Endothelial cell of umbilical vein (primary cell): ENCODE data around the gene IFRD2. TPM values are rescaled to one million over a fixed set of nuclear protein-coding genes. Genes with fewer than 3 reads are reported as not detected.

Experiments
- BruUV-seq: library from RNA; stranded (reverse); fragments of 400-500 nt; replicated peaks from 2 replicates; lab custom pipeline; 2021; lab: Mats Ljungman, UMichigan
- CTCF ChIA-PET: fragments of 300-600, 350-600 bp; sonication (Branson Sonifier 250); formaldehyde crosslinking; loops from one replicate; lab custom pipeline; 2021; ENCODE audit warnings: antibody characterized with exemption, inconsistent platforms; lab: Charles Lee
- POLR2A ChIA-PET: fragments of 300-600, 350-600 bp; sonication (Branson Sonifier 250); formaldehyde crosslinking; loops from one replicate; lab custom pipeline; 2021; ENCODE audit warnings: antibody characterized with exemption, inconsistent platforms; lab: Charles Lee
- DNase-seq: peaks from one replicate; pipeline ENCODE4 v3.0.0-alpha.2; 2011; ENCODE audit warnings: low read depth, low spot score
- FAIRE-seq: peaks from 2 replicates; lab custom pipeline; 2011; peaks lifted over from hg19 to GRCh38; lab: Jason Lieb, UNC
- H2AFZ ChIP-seq: 2 replicates; pipeline ENCODE4 v1.6.0; 2012; ENCODE audit warnings: low read depth, low read length, control low read depth, inconsistent platforms
- H3K27ac ChIP-seq: 2 replicates; pipeline ENCODE4 v1.5.1; 2011; ENCODE audit warnings: low read depth, mild to moderate bottlenecking, control low read depth, low read length, moderate library complexity; ENCODE audit not compliant: insufficient read depth
- H3K27me3 ChIP-seq, 2 experiments: 2 replicates each; pipeline versions ENCODE4 v1.6.0 to v1.6.1; 2011; ENCODE audit warnings: low read length in 2 of 2, mixed read lengths in 1 of 2; ENCODE audit not compliant: control insufficient read depth in 2 of 2, insufficient read depth in 2 of 2
- H3K36me3 ChIP-seq, 2 experiments: 2 replicates in 1 of 2; 3 replicates in 1 of 2; pipeline ENCODE4 v1.5.1; 2011; ENCODE audit warnings: low read length in 2 of 2, mild to moderate bottlenecking in 1 of 2, moderate library complexity in 1 of 2; ENCODE audit not compliant: control insufficient read depth in 2 of 2, insufficient read depth in 2 of 2; ENCODE audit errors: extremely low read depth in 1 of 2
- H3K4me1 ChIP-seq: 3 replicates; pipeline ENCODE4 v1.5.1; 2011; ENCODE audit warnings: mild to moderate bottlenecking, low read length; ENCODE audit not compliant: control insufficient read depth, insufficient read depth; ENCODE audit errors: extremely low read depth
- H3K4me2 ChIP-seq: 2 replicates; pipeline ENCODE4 v1.6.1; 2011; ENCODE audit warnings: low read length, control low read depth, mixed read lengths; ENCODE audit not compliant: insufficient read depth
- H3K4me3 ChIP-seq, 3 experiments: fragments of 200-600 bp in 1 of 3; sonication (generic), shearing (Covaris generic) in 1 of 3; replicated peaks in 1 of 3; 2 replicates each; pipeline ENCODE4 v1.5.1; 2011 to 2016; ENCODE audit warnings: control low read depth in 3 of 3, low read length in 3 of 3, mild to moderate bottlenecking in 2 of 3, inconsistent platforms in 1 of 3, low read depth in 1 of 3, moderate library complexity in 1 of 3; ENCODE audit not compliant: insufficient read depth in 1 of 3
- H3K79me2 ChIP-seq: 2 replicates; pipeline ENCODE4 v1.6.0; 2012; ENCODE audit warnings: low read length, inconsistent platforms; ENCODE audit not compliant: control insufficient read depth, insufficient read depth
- H3K9ac ChIP-seq: replicated peaks from 2 replicates; pipeline ENCODE3; 2011; ENCODE audit warnings: low read length, control low read depth; ENCODE audit not compliant: insufficient read depth; ENCODE audit errors: extremely low read depth
- H3K9me1 ChIP-seq: replicated peaks from 3 replicates; pipeline ENCODE4 v1.6.0; 2011; ENCODE audit warnings: mild to moderate bottlenecking, low read length; ENCODE audit not compliant: control insufficient read depth, insufficient read depth; ENCODE audit errors: extremely low read depth
- H3K9me3 ChIP-seq: replicated peaks from 2 replicates; pipeline ENCODE4 v1.5.1; 2012; ENCODE audit warnings: low read length, inconsistent platforms; ENCODE audit not compliant: control insufficient read depth, insufficient read depth
- H4K20me1 ChIP-seq: replicated peaks from 2 replicates; pipeline ENCODE3; 2011; ENCODE audit warnings: mild to moderate bottlenecking, low read length; ENCODE audit not compliant: control insufficient read depth, insufficient read depth; ENCODE audit errors: extremely low read depth
- EZH2 ChIP-seq: IDR thresholded peaks from 2 replicates; pipeline ENCODE4 v1.6.1; 2012; ENCODE audit warnings: borderline replicate concordance, low read depth, mild to moderate bottlenecking, moderate library complexity, low read length, inconsistent platforms; ENCODE audit not compliant: severe bottlenecking
- FOS ChIP-seq: IDR thresholded peaks from 2 replicates; pipeline ENCODE4 v1.6.1; 2011; ENCODE audit warnings: mild to moderate bottlenecking, low read length, moderate library complexity, borderline replicate concordance; ENCODE audit not compliant: insufficient read depth
- GATA2 ChIP-seq: IDR thresholded peaks from 2 replicates; pipeline ENCODE4 v1.7.0; 2011; ENCODE audit warnings: low read depth, mild to moderate bottlenecking, moderate library complexity, mixed read lengths, low read length; ENCODE audit not compliant: insufficient read length, insufficient read depth
- JUN ChIP-seq: IDR thresholded peaks from 2 replicates; pipeline ENCODE4 v1.6.1; 2011; ENCODE audit warnings: borderline replicate concordance, low read depth; ENCODE audit not compliant: insufficient read length, insufficient read depth
- MAX ChIP-seq: IDR thresholded peaks from 2 replicates; pipeline ENCODE4 v1.6.1; 2011; ENCODE audit not compliant: insufficient read depth, insufficient read length
- MYC ChIP-seq: IDR thresholded peaks from one replicate; pipeline ENCODE4 v1.6.1; 2011; ENCODE audit warnings: mild to moderate bottlenecking, low read depth, low read length
- POLR2A ChIP-seq: IDR thresholded peaks from 2 replicates; pipeline ENCODE4 v1.6.1; 2012; ENCODE audit warnings: low read depth, mild to moderate bottlenecking, control low read depth, low read length
- POLR2AphosphoS5 ChIP-seq: IDR thresholded peaks from 2 replicates; pipeline ENCODE4 v1.6.1; 2012; ENCODE audit warnings: low read depth, mild to moderate bottlenecking, control low read depth, low read length, moderate library complexity; ENCODE audit not compliant: insufficient read depth
- dilution Hi-C: fragments of 300-500 bp; cut with MboI; formaldehyde crosslinking; loops from one replicate; pipeline ENCODE4 v1.15.0; 2019; ENCODE audit warnings: low sequenced_read_pairs; ENCODE audit not compliant: extremely low pct_ligation_motif_present
- intact Hi-C: fragments of 100-400 bp; cut with micrococcal nuclease; formaldehyde crosslinking; loops from one replicate; pipeline ENCODE4 v1.10.0; 2022
- polyA plus RNA-seq, 4 experiments: library from polyadenylated mRNA; depleted of rRNA in 3 of 4; stranded (reverse) in 3 of 4; unstranded in 1 of 4; fragments of >200 nt; gene quantifications; 2 replicates each; pipeline versions ENCODE4 v1.2.1 to v1.2.3, GENCODE V29; 2011 to 2012; ENCODE audit warnings: missing spikeins in 1 of 4
- total RNA-seq: library from RNA; stranded (reverse); gene quantifications from 2 replicates; pipeline ENCODE4 v1.2.3, GENCODE V29; 2021
- TF ChIP-seq, protein P1 (sequence below), 2 donors: IDR thresholded peaks; 1 replicate in 1 of 2; 2 replicates in 1 of 2; pipeline ENCODE4 v1.5.1; 2011; ENCODE audit warnings: low read length in 2 of 2, mild to moderate bottlenecking in 2 of 2, moderate library complexity in 2 of 2, control low read depth in 1 of 2, inconsistent platforms in 1 of 2, low read depth in 1 of 2; ENCODE audit not compliant: insufficient read depth in 1 of 2; ENCODE audit errors: extremely low read depth in 1 of 2

IFRD2 gene
- total and polyA plus RNA-seq, 2 donors (not counting 3 experiments of a cell fraction or from before 2014, with no cell fraction given), result 99.4 to 111 TPM

- Histone ChIP-seq H3K9me1 (no peaks in the 10 kb centered on the region), H3K9ac (no peak overlapping the region), H3K9me3 (no peaks in the 10 kb centered on the region), H3K27ac (no peak overlapping the region), H3K79me2 (no peaks in the 10 kb centered on the region), H3K4me3 (no peak overlapping the region), H4K20me1 (no peaks in the 10 kb centered on the region), H2AFZ (no peak overlapping the region), H3K36me3 (no peaks in the 10 kb centered on the region), H3K27me3 (no peaks in the 10 kb centered on the region), H3K4me2 (no peak overlapping the region), H3K4me1 (peaks cover 25% of the 10 kb centered on the region)
- BruUV-seq, result no TSS peak
- no peak for FAIRE-seq
- DNase-seq, result no peak
- ChIA-PET CTCF (interaction anchor here (6.6 kb wide), 1 partner anchor 22 kb away, joined by 48 read pairs; the partner anchor contains the start of gene HYAL2), POLR2A (no interaction called here)
- intact Hi-C loops (no loop called here), dilution Hi-C loops (no loop called here)
- TF ChIP-seq POLR2A, result peak; percentile 3
- TF ChIP-seq FOS, result no peak
Observed at GRCh38 chr3:50302095-50303012, 10.1 kb upstream of the IFRD2 start.

DNA sequence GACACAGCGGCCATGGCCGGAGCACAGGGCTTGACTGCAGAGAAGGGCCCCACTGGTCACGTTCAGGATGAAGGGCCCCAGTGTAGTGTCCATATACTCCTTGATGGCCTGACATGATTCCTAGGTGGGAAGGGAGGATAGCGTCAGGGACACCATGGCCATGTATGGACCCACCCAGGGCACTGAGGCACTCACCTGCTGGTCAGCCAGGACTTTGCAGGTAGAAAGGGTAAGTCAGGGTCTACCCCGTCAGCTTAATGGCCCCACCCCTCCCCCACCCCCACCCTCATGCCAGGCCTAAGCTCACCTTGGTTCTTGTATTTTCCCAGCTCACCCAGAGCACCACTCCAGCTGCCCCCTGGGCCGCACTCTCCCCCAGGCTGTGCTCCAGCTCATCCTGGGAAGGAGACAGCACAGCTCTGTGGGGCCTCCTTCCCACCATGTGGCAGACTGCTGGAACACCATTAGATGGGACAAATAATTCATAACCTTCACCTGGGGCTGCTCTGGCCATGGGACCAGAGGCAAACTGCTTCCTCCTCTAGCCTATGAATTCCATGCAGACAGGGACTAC lies 8.5 kb upstream of the IFRD2 start:
- no peak for FAIRE-seq
- peak overlapping the region; percentile 50 for H3K27ac ChIP-seq

More for the DNA sequence above, 8.5 kb upstream of the IFRD2 start:
- ChIA-PET POLR2A (no interaction called here), CTCF (no interaction called here)
- no peak for DNase-seq
- no peaks in the 10 kb centered on the region for H4K20me1 ChIP-seq
- H3K4me2 ChIP-seq, result peak overlapping the region; percentile 42
- no peak overlapping the region for H2AFZ ChIP-seq
- intact Hi-C loops (no loop called here), dilution Hi-C loops (no loop called here)
- peaks cover 25% of the 10 kb centered on the region for H3K4me1 ChIP-seq
- no peaks in the 10 kb centered on the region for H3K36me3 ChIP-seq
- TF ChIP-seq JUN (no peak), POLR2A (no peak), POLR2AphosphoS5 (no peak), EZH2 (no peak), FOS (no peak), MAX (no peak), GATA2 (no peak), MYC (no peak)
- TF ChIP-seq, protein P1, sequence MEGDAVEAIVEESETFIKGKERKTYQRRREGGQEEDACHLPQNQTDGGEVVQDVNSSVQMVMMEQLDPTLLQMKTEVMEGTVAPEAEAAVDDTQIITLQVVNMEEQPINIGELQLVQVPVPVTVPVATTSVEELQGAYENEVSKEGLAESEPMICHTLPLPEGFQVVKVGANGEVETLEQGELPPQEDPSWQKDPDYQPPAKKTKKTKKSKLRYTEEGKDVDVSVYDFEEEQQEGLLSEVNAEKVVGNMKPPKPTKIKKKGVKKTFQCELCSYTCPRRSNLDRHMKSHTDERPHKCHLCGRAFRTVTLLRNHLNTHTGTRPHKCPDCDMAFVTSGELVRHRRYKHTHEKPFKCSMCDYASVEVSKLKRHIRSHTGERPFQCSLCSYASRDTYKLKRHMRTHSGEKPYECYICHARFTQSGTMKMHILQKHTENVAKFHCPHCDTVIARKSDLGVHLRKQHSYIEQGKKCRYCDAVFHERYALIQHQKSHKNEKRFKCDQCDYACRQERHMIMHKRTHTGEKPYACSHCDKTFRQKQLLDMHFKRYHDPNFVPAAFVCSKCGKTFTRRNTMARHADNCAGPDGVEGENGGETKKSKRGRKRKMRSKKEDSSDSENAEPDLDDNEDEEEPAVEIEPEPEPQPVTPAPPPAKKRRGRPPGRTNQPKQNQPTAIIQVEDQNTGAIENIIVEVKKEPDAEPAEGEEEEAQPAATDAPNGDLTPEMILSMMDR (IDR thresholded peaks at IDR 0.05; ENCODE audit: extremely low read depth in 1 of 2, insufficient read depth in 1 of 2, low read depth in 1 of 2, low read length in 2 of 2), result no peak
- H3K9me1 ChIP-seq, result no peaks in the 10 kb centered on the region
- H3K4me3 ChIP-seq, result no peak overlapping the region
- no TSS peak for BruUV-seq
- no peaks in the 10 kb centered on the region for H3K27me3 ChIP-seq
- no peaks in the 10 kb centered on the region for H3K9me3 ChIP-seq
- H3K79me2 ChIP-seq, result no peaks in the 10 kb centered on the region
- no peak overlapping the region for H3K9ac ChIP-seq
